ENCODE results near the gene DSCAML1. TPM values are rescaled to one million over a fixed set of nuclear protein-coding genes. Genes with fewer than 3 reads are reported as not detected.
A peak's percentile ranks its signal among the peaks of the same experiment; 100 is the strongest.

DSCAML1 gene
- total and polyA plus RNA-seq, 7 experiments from 2014 or later = 0.17 to 1.3 (median 0.60) TPM; not detected in 2

GRCh38 chr11:117428856-117429229 lies 368.2 kb downstream of the DSCAML1 start:
- Histone ChIP-seq H3K4me3 (ENCODE audit: low read length) (no peak overlapping the region), H3K27ac (ENCODE audit: low read depth, low read length) (no peak overlapping the region), H3K9me3 (ENCODE audit: control insufficient read depth in 2 of 3, low read length in 3 of 3) (no peaks in the 10 kb centered on the region), H3K4me1 (ENCODE audit: control insufficient read depth in 2 of 2, insufficient read depth in 2 of 2, low read length in 2 of 2) (no peaks in the 10 kb centered on the region), H3K27me3 (ENCODE audit: control insufficient read depth in 2 of 2, insufficient read depth in 2 of 2, low read length in 2 of 2) (no peaks in the 10 kb centered on the region), H3K36me3 (ENCODE audit: control insufficient read depth in 2 of 3, insufficient read depth in 3 of 3, low read length in 3 of 3) (no peaks in the 10 kb centered on the region)
- no peaks in the 10 kb centered on the region for H3K9me3 Mint-ChIP-seq
- ChIA-PET CTCF (interaction anchor here (0.6 to 0.7 kb wide), 2 partner anchors 455 to 635 kb away, joined by 3 read pairs; no protein-coding TSS in a partner anchor), POLR2A (no interaction called here)
- intact Hi-C loops (cut with micrococcal nuclease) = loop anchor here in 1 of 2 donors (5.0 to 10.0 kb wide), 2 partner anchors 516 to 623 kb away; no protein-coding TSS in a partner anchor
- DNase-seq (no peak), ATAC-seq (no peak)
- no peak overlapping the region for H3K4me3 Mint-ChIP-seq
- no peaks in the 10 kb centered on the region for H3K36me3 Mint-ChIP-seq
- H3K27ac Mint-ChIP-seq = no peak overlapping the region
- peaks cover 0 to 13% (median 10%) of the 10 kb centered on the region in 7 donors for H3K4me1 Mint-ChIP-seq
- H3K27me3 Mint-ChIP-seq = peaks cover 0 to 15% (median 2%) of the 10 kb centered on the region in 5 donors

GRCh38 chr11:117428186-117428855 lies 368.7 kb downstream of the DSCAML1 start:
- H3K4me1 Mint-ChIP-seq = peaks cover 0 to 13% (median 10%) of the 10 kb centered on the region in 7 donors
- POLR2A ChIA-PET = no interaction called here
- Histone ChIP-seq H3K27me3 (ENCODE audit: control insufficient read depth in 2 of 2, insufficient read depth in 2 of 2, low read length in 2 of 2) (no peaks in the 10 kb centered on the region), H3K36me3 (ENCODE audit: control insufficient read depth in 2 of 3, insufficient read depth in 3 of 3, low read length in 3 of 3) (no peaks in the 10 kb centered on the region), H3K4me3 (ENCODE audit: low read length) (no peak overlapping the region), H3K4me1 (ENCODE audit: control insufficient read depth in 2 of 2, insufficient read depth in 2 of 2, low read length in 2 of 2) (no peaks in the 10 kb centered on the region), H3K9me3 (ENCODE audit: control insufficient read depth in 2 of 3, low read length in 3 of 3) (no peaks in the 10 kb centered on the region), H3K27ac (ENCODE audit: low read depth, low read length) (no peak overlapping the region)
- H3K9me3 Mint-ChIP-seq = no peaks in the 10 kb centered on the region
- no peak overlapping the region for H3K27ac Mint-ChIP-seq
- H3K4me3 Mint-ChIP-seq = no peak overlapping the region
- DNase-seq (no peak), ATAC-seq (no peak)
- CTCF ChIA-PET = interaction anchor here (0.7 kb wide), 1 partner anchor 635 kb away, joined by 3 read pairs; no protein-coding TSS in a partner anchor
- H3K27me3 Mint-ChIP-seq = peaks cover 0 to 15% (median 3%) of the 10 kb centered on the region in 5 donors
- intact Hi-C loops (cut with micrococcal nuclease) = loop anchor here in 1 of 2 donors (5.0 to 10.0 kb wide), 2 partner anchors 516 to 624 kb away; no protein-coding TSS in a partner anchor
- no peaks in the 10 kb centered on the region for H3K36me3 Mint-ChIP-seq

- intact Hi-C loops (cut with micrococcal nuclease) = loop anchor here (2.0 to 10.0 kb wide), 4 partner anchors 381 to 625 kb away; no protein-coding TSS in a partner anchor
- POLR2A ChIA-PET = no interaction called here
- DNase-seq (no peak), ATAC-seq (no peak)
- no peaks in the 10 kb centered on the region for H3K9me3 ChIP-seq (ENCODE audit: control insufficient read depth in 2 of 3, low read length in 3 of 3)
- peaks cover 0 to 15% (median 3%) of the 10 kb centered on the region in 5 donors for H3K27me3 Mint-ChIP-seq
- CTCF ChIA-PET = interaction anchor here (1.1 to 2.1 kb wide), 5 partner anchors 8 to 626 kb away, joined by 4 to 12 read pairs (median 6); no protein-coding TSS in a partner anchor
- H3K4me1 Mint-ChIP-seq = peaks cover 0 to 13% (median 10%) of the 10 kb centered on the region in 7 donors
- H3K4me3 ChIP-seq (ENCODE audit: low read length) = no peak overlapping the region
- H3K27ac Mint-ChIP-seq = no peak overlapping the region
- peak overlapping the region in 3 of 10 donors; percentile 23 to 53 (median 28) for H3K4me3 Mint-ChIP-seq
- H3K27me3 ChIP-seq (ENCODE audit: control insufficient read depth in 2 of 2, insufficient read depth in 2 of 2, low read length in 2 of 2) = no peaks in the 10 kb centered on the region
- H3K27ac ChIP-seq (ENCODE audit: low read depth, low read length) = no peak overlapping the region
- H3K36me3 Mint-ChIP-seq = no peaks in the 10 kb centered on the region
- H3K4me1 ChIP-seq (ENCODE audit: control insufficient read depth in 2 of 2, insufficient read depth in 2 of 2, low read length in 2 of 2) = no peaks in the 10 kb centered on the region
- H3K36me3 ChIP-seq (ENCODE audit: control insufficient read depth in 2 of 3, insufficient read depth in 3 of 3, low read length in 3 of 3) = no peaks in the 10 kb centered on the region
- no peaks in the 10 kb centered on the region for H3K9me3 Mint-ChIP-seq
Observed at GRCh38 chr11:117427356-117427874, 369.6 kb downstream of the DSCAML1 start.

GRCh38 chr11:117426941-117427340 lies 370.1 kb downstream of the DSCAML1 start:
- Mint-ChIP-seq H3K4me1 (peaks cover 0 to 13% (median 10%) of the 10 kb centered on the region in 7 donors), H3K27ac (no peak overlapping the region), H3K36me3 (no peaks in the 10 kb centered on the region), H3K27me3 (peaks cover 0 to 15% (median 3%) of the 10 kb centered on the region in 5 donors), H3K4me3 (peak overlapping the region in 5 of 10 donors; percentile 23 to 53 (median 42)), H3K9me3 (no peaks in the 10 kb centered on the region)
- POLR2A ChIA-PET = no interaction called here
- no peak overlapping the region for H3K27ac ChIP-seq (ENCODE audit: low read depth, low read length)
- ATAC-seq = no peak
- CTCF ChIA-PET = interaction anchor here (1.1 to 2.4 kb wide), 7 partner anchors 9 to 626 kb away, joined by 4 to 12 read pairs (median 7); no protein-coding TSS in a partner anchor
- H3K9me3 ChIP-seq (ENCODE audit: control insufficient read depth in 2 of 3, low read length in 3 of 3) = no peaks in the 10 kb centered on the region
- H3K4me1 ChIP-seq (ENCODE audit: control insufficient read depth in 2 of 2, insufficient read depth in 2 of 2, low read length in 2 of 2) = no peaks in the 10 kb centered on the region
- no peaks in the 10 kb centered on the region for H3K36me3 ChIP-seq (ENCODE audit: control insufficient read depth in 2 of 3, insufficient read depth in 3 of 3, low read length in 3 of 3)
- intact Hi-C loops (cut with micrococcal nuclease) = loop anchor here (2.0 to 10.0 kb wide), 4 partner anchors 382 to 625 kb away; no protein-coding TSS in a partner anchor
- H3K27me3 ChIP-seq (ENCODE audit: control insufficient read depth in 2 of 2, insufficient read depth in 2 of 2, low read length in 2 of 2) = no peaks in the 10 kb centered on the region
- H3K4me3 ChIP-seq (ENCODE audit: low read length) = no peak overlapping the region
- no peak for DNase-seq

GRCh38 chr11:117426297-117426685 lies 370.7 kb downstream of the DSCAML1 start:
- Mint-ChIP-seq H3K4me1 (peaks cover 0 to 13% (median 10%) of the 10 kb centered on the region in 7 donors), H3K9me3 (no peaks in the 10 kb centered on the region), H3K27me3 (peaks cover 0 to 15% (median 3%) of the 10 kb centered on the region in 5 donors), H3K27ac (no peak overlapping the region), H3K36me3 (no peaks in the 10 kb centered on the region), H3K4me3 (peak overlapping the region in 5 of 10 donors; percentile 20 to 53 (median 42))
- Histone ChIP-seq H3K36me3 (ENCODE audit: control insufficient read depth in 2 of 3, insufficient read depth in 3 of 3, low read length in 3 of 3) (no peaks in the 10 kb centered on the region), H3K27me3 (ENCODE audit: control insufficient read depth in 2 of 2, insufficient read depth in 2 of 2, low read length in 2 of 2) (no peaks in the 10 kb centered on the region), H3K4me3 (ENCODE audit: low read length) (no peak overlapping the region), H3K9me3 (ENCODE audit: control insufficient read depth in 2 of 3, low read length in 3 of 3) (no peaks in the 10 kb centered on the region), H3K4me1 (ENCODE audit: control insufficient read depth in 2 of 2, insufficient read depth in 2 of 2, low read length in 2 of 2) (no peaks in the 10 kb centered on the region), H3K27ac (ENCODE audit: low read depth, low read length) (no peak overlapping the region)
- DNase-seq (peak; percentile 7 to 77 (median 48)), ATAC-seq (peak; percentile 73)
- CTCF ChIA-PET = interaction anchor here (0.6 to 2.4 kb wide), 13 partner anchors 8 to 745 kb away, joined by 3 to 12 read pairs (median 4); partner anchors contain the start of gene IL10RA
- POLR2A ChIA-PET = no interaction called here
- intact Hi-C loops (cut with micrococcal nuclease) = loop anchor here (2.0 to 10.0 kb wide), 4 partner anchors 383 to 626 kb away; no protein-coding TSS in a partner anchor

GRCh38 chr11:117425679-117426296 lies 371.2 kb downstream of the DSCAML1 start:
- Histone ChIP-seq H3K4me3 (ENCODE audit: low read length) (no peak overlapping the region), H3K9me3 (ENCODE audit: control insufficient read depth in 2 of 3, low read length in 3 of 3) (no peaks in the 10 kb centered on the region), H3K27ac (ENCODE audit: low read depth, low read length) (no peak overlapping the region), H3K4me1 (ENCODE audit: control insufficient read depth in 2 of 2, insufficient read depth in 2 of 2, low read length in 2 of 2) (no peaks in the 10 kb centered on the region), H3K36me3 (ENCODE audit: control insufficient read depth in 2 of 3, insufficient read depth in 3 of 3, low read length in 3 of 3) (no peaks in the 10 kb centered on the region), H3K27me3 (ENCODE audit: control insufficient read depth in 2 of 2, insufficient read depth in 2 of 2, low read length in 2 of 2) (no peaks in the 10 kb centered on the region)
- DNase-seq (no peak), ATAC-seq (no peak)
- Mint-ChIP-seq H3K27me3 (peaks cover 0 to 15% (median 3%) of the 10 kb centered on the region in 5 donors), H3K27ac (no peak overlapping the region), H3K4me3 (peak overlapping the region in 1 of 10 donors; percentile 20), H3K4me1 (peaks cover 0 to 13% (median 10%) of the 10 kb centered on the region in 7 donors), H3K36me3 (no peaks in the 10 kb centered on the region), H3K9me3 (no peaks in the 10 kb centered on the region)
- intact Hi-C loops (cut with micrococcal nuclease) = loop anchor here (2.0 to 10.0 kb wide), 4 partner anchors 383 to 627 kb away; no protein-coding TSS in a partner anchor
- ChIA-PET CTCF (interaction anchor here (0.6 to 2.4 kb wide), 11 partner anchors 10 to 746 kb away, joined by 3 to 12 read pairs (median 6); no protein-coding TSS in a partner anchor), POLR2A (no interaction called here)
